GM12872 (cell line): ENCODE data around the gene TMCO1.

Source experiments
- TF ChIP-seq, protein P1 (sequence below): IDR thresholded peaks from 3 replicates; pipeline ENCODE4 v1.5.1; 2011; ENCODE audit warnings: low read depth, mild to moderate bottlenecking, low read length, moderate library complexity; ENCODE audit not compliant: insufficient read depth

The TMCO1 gene

DNA sequence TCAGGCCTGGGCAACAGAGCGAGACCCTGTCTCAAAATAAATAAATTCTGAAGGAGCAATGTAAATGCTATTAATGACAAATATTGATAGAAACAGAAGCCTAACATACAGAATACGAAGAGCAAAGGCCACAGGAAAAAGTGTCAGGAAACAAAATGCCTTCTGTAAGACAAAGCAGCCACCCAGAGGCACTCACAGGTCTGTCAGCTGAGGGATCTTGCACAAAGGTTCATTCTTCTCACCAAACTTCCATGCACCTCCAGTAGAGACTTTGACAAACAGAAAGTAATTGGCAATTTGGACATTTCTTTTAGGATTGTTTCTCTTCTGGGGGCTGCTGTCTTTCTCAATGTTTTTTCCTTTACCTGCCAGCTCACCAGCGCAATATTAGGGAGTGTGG lies 69.1 kb downstream of the TMCO1 start:
- TF ChIP-seq, protein P1, sequence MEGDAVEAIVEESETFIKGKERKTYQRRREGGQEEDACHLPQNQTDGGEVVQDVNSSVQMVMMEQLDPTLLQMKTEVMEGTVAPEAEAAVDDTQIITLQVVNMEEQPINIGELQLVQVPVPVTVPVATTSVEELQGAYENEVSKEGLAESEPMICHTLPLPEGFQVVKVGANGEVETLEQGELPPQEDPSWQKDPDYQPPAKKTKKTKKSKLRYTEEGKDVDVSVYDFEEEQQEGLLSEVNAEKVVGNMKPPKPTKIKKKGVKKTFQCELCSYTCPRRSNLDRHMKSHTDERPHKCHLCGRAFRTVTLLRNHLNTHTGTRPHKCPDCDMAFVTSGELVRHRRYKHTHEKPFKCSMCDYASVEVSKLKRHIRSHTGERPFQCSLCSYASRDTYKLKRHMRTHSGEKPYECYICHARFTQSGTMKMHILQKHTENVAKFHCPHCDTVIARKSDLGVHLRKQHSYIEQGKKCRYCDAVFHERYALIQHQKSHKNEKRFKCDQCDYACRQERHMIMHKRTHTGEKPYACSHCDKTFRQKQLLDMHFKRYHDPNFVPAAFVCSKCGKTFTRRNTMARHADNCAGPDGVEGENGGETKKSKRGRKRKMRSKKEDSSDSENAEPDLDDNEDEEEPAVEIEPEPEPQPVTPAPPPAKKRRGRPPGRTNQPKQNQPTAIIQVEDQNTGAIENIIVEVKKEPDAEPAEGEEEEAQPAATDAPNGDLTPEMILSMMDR: no peak

GRCh38 chr1:165698761-165699052 lies 70.0 kb downstream of the TMCO1 start:
- TF ChIP-seq, protein P1: no peak

GRCh38 chr1:165697881-165698760 lies 70.5 kb downstream of the TMCO1 start, which contains the start of gene ALDH9A1:
Gene ALDH9A1, minus strand, starts transcription at chr1:165698562. Its CDS starts 4 bp downstream, at chr1:165698558.
- TF ChIP-seq, protein P1: peak; percentile 44; the same call in 2 of the 3 replicates

DNA sequence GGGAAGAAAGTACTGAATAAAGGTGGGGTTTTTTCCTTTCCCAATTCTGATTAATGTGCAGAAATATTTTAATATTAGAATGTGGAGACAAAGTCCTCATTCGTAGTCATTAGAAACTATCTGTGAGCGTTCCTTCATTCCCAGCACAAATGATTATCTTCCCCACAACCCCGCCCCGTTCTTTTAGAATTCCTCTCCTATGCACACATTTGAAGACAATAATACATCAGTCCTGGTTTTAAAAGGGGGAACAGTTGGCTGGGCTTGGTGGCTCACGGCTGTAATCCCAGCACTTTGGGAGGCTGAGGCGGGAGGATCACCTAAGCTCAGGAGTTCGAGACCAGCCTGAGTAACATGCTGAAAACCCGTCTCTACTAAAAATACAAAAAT lies 71.2 kb downstream of the TMCO1 start:
- TF ChIP-seq, protein P1: no peak

- TF ChIP-seq, protein P1: no peak
Measured at GRCh38 chr1:165696625-165697100, 72.0 kb downstream of the TMCO1 start.

DNA sequence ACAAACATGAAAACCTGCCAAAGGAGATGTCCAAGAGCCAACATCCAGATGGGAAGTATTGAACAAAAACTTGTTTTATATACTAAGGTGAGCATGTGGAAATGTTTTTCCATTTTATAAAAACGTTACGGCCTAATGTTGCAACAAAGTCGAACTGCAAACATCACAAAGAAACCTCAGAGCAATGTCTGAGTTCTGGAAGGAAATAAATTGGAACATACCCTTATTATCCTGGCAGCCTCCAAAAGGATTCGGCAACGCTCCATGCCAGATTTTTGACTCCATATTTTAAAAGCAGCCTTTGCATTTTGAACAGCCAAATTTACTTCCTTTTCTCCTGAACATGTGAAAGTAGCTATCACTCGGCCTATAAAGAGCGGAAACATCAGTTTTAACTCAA lies 73.6 kb downstream of the TMCO1 start:
- TF ChIP-seq, protein P1: no peak

- TF ChIP-seq, protein P1: no peak
Measured at GRCh38 chr1:165688046-165688445, 80.6 kb downstream of the TMCO1 start.
